ENCODE results near the gene ANTXRL.

Gene ANTXRL

DNA sequence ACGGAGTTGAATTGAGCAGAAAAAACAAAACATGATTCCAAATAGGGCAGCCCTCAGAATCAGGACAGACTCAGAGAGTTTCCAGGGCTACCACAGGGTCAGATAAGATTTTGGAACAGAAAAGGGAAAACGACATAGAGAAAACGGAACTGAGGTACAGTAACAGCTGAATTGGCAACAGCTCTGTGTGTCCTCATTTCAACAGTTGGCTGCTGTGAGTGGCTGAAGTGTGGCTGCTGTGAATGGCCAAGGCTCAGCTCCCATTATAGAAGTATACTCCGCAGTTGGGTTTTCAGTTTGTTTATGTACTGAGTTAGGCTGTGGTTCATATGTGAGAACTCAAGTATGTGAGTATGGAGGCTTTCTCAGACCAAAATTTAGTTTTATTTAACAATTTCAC, 32.0 kb downstream of the ANTXRL start:
- TF ChIP-seq, protein P1, sequence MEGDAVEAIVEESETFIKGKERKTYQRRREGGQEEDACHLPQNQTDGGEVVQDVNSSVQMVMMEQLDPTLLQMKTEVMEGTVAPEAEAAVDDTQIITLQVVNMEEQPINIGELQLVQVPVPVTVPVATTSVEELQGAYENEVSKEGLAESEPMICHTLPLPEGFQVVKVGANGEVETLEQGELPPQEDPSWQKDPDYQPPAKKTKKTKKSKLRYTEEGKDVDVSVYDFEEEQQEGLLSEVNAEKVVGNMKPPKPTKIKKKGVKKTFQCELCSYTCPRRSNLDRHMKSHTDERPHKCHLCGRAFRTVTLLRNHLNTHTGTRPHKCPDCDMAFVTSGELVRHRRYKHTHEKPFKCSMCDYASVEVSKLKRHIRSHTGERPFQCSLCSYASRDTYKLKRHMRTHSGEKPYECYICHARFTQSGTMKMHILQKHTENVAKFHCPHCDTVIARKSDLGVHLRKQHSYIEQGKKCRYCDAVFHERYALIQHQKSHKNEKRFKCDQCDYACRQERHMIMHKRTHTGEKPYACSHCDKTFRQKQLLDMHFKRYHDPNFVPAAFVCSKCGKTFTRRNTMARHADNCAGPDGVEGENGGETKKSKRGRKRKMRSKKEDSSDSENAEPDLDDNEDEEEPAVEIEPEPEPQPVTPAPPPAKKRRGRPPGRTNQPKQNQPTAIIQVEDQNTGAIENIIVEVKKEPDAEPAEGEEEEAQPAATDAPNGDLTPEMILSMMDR (conservative IDR thresholded peaks at IDR 0.05), result no peak
- no peak overlapping the region for H3K27ac ChIP-seq

DNA sequence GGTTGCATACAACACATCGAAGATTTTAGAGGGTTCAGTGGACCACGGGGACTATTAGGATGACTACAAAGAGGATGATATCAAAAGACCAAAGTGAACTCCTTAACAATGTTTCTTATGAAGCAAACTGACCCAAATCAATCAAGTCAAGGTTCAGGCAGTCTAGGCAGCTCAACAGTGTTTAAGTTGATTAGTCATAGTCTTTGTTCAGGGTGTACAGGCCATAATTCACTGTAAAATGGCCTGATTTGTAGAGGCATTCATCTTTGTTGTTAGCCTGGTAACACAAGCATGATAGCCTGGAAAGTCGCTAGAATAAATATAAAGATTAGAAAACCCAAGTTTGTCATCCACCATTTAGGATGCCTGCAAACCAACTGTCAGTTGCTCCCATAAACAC, 32.6 kb downstream of the ANTXRL start:
- H3K27ac ChIP-seq, result no peak overlapping the region
- TF ChIP-seq, protein P1 (conservative IDR thresholded peaks at IDR 0.05), result no peak

DNA sequence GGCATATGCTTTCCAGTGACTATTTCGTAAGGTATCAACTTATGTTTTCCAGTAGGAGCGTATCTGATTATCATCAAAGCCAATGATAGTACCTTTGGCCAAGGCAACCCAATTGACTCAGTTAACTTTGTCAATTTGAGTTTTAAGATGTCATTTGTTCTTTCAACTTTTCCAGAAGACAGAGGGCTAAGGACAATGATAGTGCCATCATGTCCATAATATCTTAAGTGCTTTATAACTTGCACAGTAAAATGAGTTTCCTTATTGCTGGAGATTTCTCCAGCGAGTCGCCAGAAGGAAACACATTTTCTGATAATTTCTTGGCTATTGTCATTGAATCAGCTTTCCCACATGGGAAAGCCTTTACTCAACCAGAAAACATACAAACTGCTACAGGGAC, 35.0 kb downstream of the ANTXRL start:
- no peak overlapping the region for H3K27ac ChIP-seq
- TF ChIP-seq, protein P1 (conservative IDR thresholded peaks at IDR 0.05), result no peak

DNA sequence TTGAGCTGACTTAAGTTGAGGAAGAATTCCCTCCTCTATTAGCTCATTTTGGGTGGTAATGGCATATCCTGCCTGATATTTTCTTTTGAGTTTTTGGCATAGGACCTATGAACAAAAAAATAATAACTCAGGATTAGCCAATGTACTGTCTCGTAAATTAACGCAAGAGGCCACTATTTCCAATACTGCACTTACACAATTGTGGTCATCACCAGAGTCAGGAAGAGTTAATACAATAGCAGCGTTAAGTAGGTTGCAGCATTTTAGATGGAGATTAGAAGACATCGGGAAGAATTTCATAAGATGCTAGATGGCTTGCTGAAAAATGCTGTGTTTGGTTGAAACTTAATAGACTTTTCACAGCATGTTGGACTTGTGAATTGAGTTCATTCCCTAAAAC, 36.4 kb downstream of the ANTXRL start:
- TF ChIP-seq, protein P1 (conservative IDR thresholded peaks at IDR 0.05), result no peak
- no peak overlapping the region for H3K27ac ChIP-seq

DNA sequence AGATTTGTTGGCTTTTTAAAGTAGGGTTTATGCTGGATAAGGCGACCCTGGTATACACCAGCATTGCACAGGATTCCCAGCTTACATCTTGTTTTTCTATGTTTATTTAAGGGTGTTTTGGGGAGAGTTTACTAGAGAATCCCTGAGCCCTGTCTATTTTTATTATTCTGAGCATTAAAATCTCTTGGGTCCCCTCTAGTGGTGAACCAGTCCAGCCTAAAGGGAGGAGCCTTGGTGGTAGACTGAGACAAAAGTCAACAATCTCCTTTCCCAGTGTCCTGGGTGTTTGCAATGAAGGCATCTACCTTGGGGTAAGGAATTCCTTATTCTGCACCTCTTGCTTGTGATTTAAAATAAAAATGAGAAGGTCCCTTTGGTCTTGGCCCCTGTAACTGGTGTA, 38.2 kb downstream of the ANTXRL start:
- TF ChIP-seq, protein P1 (conservative IDR thresholded peaks at IDR 0.05), result no peak; the same call in 1 of the 2 replicates
- no peak overlapping the region for H3K27ac ChIP-seq

DNA sequence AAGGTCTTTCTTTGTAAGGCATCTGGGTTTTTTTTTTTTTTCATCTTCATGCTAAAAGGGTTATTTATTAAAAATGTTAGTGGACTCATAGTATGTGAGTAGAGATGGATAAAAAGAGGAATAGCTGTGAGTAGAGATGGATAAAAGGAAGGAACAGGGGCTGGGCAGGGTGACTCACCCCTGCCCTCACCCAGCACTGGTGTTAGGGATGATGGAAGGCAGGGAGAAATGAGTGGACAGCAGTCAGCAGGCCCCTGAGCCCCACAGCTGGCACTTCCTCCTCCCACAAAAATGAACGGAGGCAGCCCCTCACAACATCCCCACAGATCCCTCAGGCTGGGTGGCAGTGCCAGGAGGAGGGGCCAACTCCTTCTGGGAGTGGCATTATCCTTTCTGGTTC, 39.3 kb downstream of the ANTXRL start:
- TF ChIP-seq, protein P1 (conservative IDR thresholded peaks at IDR 0.05), result no peak
- H3K27ac ChIP-seq, result no peak overlapping the region

DNA sequence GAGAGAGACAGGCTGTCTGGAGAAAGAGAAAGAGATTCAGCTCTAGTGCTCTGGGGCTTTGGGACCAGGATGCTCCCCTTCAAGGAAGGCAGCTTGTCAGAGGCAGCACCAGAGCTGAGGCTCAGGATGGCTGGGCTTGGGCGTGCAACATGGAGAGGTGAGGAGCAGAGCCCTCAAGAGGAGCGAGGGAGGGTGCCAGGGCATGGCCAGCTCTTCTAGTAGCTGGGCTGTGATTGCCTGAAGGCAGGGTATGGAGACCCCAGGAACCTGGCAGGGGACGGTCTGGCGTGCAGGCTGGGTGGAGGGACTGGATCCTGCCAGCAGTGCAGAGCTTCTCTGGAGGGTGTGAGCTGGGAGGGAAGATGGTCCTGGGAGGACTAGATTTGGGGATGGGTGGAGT, 40.2 kb downstream of the ANTXRL start:
- H3K27ac ChIP-seq, result no peak overlapping the region
- TF ChIP-seq, protein P1 (conservative IDR thresholded peaks at IDR 0.05), result no peak

DNA sequence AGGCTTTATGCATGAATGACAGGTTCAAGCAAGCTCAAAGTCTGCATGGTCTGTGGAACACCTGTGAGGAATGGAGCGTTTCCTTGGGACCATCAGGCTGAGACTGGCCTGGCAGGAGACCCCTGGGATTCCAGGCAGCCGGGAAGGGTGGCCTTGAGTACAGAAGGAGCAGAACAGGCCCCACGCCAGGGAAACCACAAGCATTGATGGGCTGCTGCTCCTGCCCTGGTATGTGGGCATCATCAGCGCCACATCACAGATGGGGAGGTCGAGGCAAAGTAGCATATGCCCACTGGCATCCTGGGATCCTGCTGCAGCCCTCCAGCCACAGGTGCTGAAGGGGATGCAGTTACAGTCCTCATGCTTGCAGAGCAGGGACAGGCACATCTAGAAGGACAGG, 40.9 kb downstream of the ANTXRL start:
- TF ChIP-seq, protein P1 (conservative IDR thresholded peaks at IDR 0.05), result no peak
- no peak overlapping the region for H3K27ac ChIP-seq

Data from VCaP (cell line).